ENCODE results near the gene PARD3B.

DNA sequence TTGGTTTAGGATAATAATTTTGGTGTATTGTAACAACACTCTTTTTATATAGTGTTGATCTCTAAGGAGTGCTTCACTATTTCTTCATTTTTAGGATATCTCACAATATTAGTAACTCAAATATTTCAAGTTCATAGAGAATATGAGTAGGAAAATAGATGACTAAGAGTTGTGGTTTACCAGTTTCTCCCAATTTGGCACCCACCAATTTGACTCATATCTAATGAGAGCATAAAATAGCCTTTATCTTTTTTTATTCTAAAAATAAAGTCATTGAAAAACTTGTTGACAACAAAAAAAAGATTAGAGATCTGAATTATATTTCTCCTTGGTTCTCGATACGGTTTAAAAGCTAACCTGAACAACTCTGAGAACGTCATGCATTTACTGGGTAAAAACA lies 204.0 kb downstream of the PARD3B start:
- TF ChIP-seq, protein P1, sequence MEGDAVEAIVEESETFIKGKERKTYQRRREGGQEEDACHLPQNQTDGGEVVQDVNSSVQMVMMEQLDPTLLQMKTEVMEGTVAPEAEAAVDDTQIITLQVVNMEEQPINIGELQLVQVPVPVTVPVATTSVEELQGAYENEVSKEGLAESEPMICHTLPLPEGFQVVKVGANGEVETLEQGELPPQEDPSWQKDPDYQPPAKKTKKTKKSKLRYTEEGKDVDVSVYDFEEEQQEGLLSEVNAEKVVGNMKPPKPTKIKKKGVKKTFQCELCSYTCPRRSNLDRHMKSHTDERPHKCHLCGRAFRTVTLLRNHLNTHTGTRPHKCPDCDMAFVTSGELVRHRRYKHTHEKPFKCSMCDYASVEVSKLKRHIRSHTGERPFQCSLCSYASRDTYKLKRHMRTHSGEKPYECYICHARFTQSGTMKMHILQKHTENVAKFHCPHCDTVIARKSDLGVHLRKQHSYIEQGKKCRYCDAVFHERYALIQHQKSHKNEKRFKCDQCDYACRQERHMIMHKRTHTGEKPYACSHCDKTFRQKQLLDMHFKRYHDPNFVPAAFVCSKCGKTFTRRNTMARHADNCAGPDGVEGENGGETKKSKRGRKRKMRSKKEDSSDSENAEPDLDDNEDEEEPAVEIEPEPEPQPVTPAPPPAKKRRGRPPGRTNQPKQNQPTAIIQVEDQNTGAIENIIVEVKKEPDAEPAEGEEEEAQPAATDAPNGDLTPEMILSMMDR (IDR thresholded peaks at IDR 0.05; ENCODE audit: borderline replicate concordance, extremely low read depth, low read length, poor library complexity, severe bottlenecking) = no peak
- TF ChIP-seq EZH2 (IDR thresholded peaks at IDR 0.05; ENCODE audit: borderline replicate concordance, low read depth, low read length, severe bottlenecking) = no peak

All from DND-41 (cell line).